K562 (cell line): ENCODE data around the gene ST6GALNAC3. TPM values are rescaled to one million over a fixed set of nuclear protein-coding genes. Genes with fewer than 3 reads are reported as not detected.

Experiments used
- ATAC-seq: fragments of 200-7000 bp; cut with Tn5 transposase; 3 replicates; pipeline ENCODE4 v1.9.1; 2020; ENCODE audit warnings: moderate library complexity
- BruUV-seq: library from RNA; stranded (reverse); fragments of 400-500 nt; replicated peaks from 2 replicates; lab custom pipeline; 2021; lab: Mats Ljungman, UMichigan
- CTCF ChIA-PET: fragments of 300-600 bp; formaldehyde crosslinking; extraction: SDS; loops from one replicate; lab custom pipeline; 2021; ENCODE audit warnings: low intra/inter-chr PET ratio; lab: Yijun Ruan, JAX
- POLR2A ChIA-PET: fragments of 300-600, 350-650 bp; sonication (Branson Sonifier 250); formaldehyde crosslinking; extraction: SDS; loops from one replicate; lab custom pipeline; 2021; ENCODE audit warnings: antibody characterized with exemption, inconsistent platforms; lab: Yijun Ruan, JAX
- DNase-seq, 4 experiments: peaks; one replicate each; pipeline versions ENCODE4 v3.0.0 to v3.0.0-alpha.2; 2011 to 2018; ENCODE audit warnings: low spot score in 3 of 4, mixed read lengths in 3 of 4; ENCODE audit errors: extremely low read depth in 1 of 4
- FAIRE-seq: peaks from 2 replicates; lab custom pipeline; 2011; peaks lifted over from hg19 to GRCh38; lab: Jason Lieb, UNC
- H2AFZ ChIP-seq: 2 replicates; pipeline ENCODE4 v1.6.0; 2011; ENCODE audit warnings: low read depth, low read length, control low read depth, inconsistent platforms
- H3K27ac ChIP-seq: fragments of 200-600 bp; 3 replicates; pipeline ENCODE4 v1.8.0; 2011; ENCODE audit warnings: low read depth, mild to moderate bottlenecking, control low read depth, inconsistent platforms, low read length, moderate library complexity, mixed read lengths; ENCODE audit errors: extremely low read depth
- H3K27me3 ChIP-seq, 2 experiments: fragments of 300-600 bp in 1 of 2; 2 replicates in 1 of 2; 3 replicates in 1 of 2; pipeline versions ENCODE4 v1.6.0 to v1.8.0; 2011; ENCODE audit warnings: inconsistent platforms in 2 of 2, low read length in 2 of 2, mild to moderate bottlenecking in 1 of 2, mixed read lengths in 1 of 2, moderate library complexity in 1 of 2; ENCODE audit not compliant: control insufficient read depth in 2 of 2, insufficient read depth in 2 of 2
- H3K36me3 ChIP-seq: fragments of 300-600 bp; 3 replicates; pipeline ENCODE4 v1.8.0; 2011; ENCODE audit warnings: mild to moderate bottlenecking, low read length, inconsistent platforms; ENCODE audit not compliant: control insufficient read depth, insufficient read depth
- H3K4me1 ChIP-seq, 2 experiments: fragments of 200-600 bp in 1 of 2; replicated peaks in 1 of 2; 2 replicates in 1 of 2; 3 replicates in 1 of 2; pipeline versions ENCODE4 v1.5.1 to v1.8.0; 2011; ENCODE audit warnings: inconsistent platforms in 2 of 2, low read length in 2 of 2, mild to moderate bottlenecking in 1 of 2, mixed read lengths in 1 of 2, moderate library complexity in 1 of 2; ENCODE audit not compliant: control insufficient read depth in 2 of 2, insufficient read depth in 2 of 2
- H3K4me2 ChIP-seq: 2 replicates; pipeline ENCODE4 v1.6.1; 2011; ENCODE audit warnings: low read length, control low read depth, inconsistent platforms, mixed read lengths; ENCODE audit not compliant: insufficient read depth
- H3K4me3 ChIP-seq: fragments of 200-600 bp; sonication (generic), shearing (Covaris generic); 2 replicates; pipeline ENCODE4 v1.5.1; 2016; ENCODE audit warnings: control low read depth, inconsistent platforms
- H3K79me2 ChIP-seq: fragments of 200-600 bp; 3 replicates; pipeline ENCODE4 v1.8.0; 2011; ENCODE audit warnings: low read length, inconsistent platforms; ENCODE audit not compliant: control insufficient read depth, insufficient read depth
- H3K9ac ChIP-seq, 2 experiments: 2 replicates each; pipeline versions ENCODE4 v1.6.0 to v1.6.1; 2011; ENCODE audit warnings: low read depth in 2 of 2, low read length in 2 of 2, control low read depth in 1 of 2, inconsistent platforms in 1 of 2, mild to moderate bottlenecking in 1 of 2, mixed read lengths in 1 of 2; ENCODE audit not compliant: insufficient read depth in 1 of 2
- H3K9me1 ChIP-seq: one replicate; pipeline ENCODE4 v1.6.0; 2011; ENCODE audit warnings: inconsistent platforms, mild to moderate bottlenecking, low read length, moderate library complexity; ENCODE audit not compliant: control insufficient read depth, insufficient read depth
- H3K9me3 ChIP-seq: replicated peaks from 2 replicates; pipeline ENCODE4 v1.5.1; 2011; ENCODE audit warnings: low read depth, low read length, inconsistent platforms; ENCODE audit not compliant: control insufficient read depth, insufficient read depth
- H4K20me1 ChIP-seq: replicated peaks from 2 replicates; pipeline ENCODE4 v1.6.1; 2011; ENCODE audit warnings: low read length, inconsistent platforms, mixed read lengths; ENCODE audit not compliant: control insufficient read depth, insufficient read depth
- BMI1 ChIP-seq: fragments of 150-350 bp; IDR thresholded peaks from 2 replicates; pipeline ENCODE4 v1.6.1; 2014; ENCODE audit warnings: low read length
- EHMT2 ChIP-seq: fragments of 450-650 bp; IDR thresholded peaks from 2 replicates; pipeline ENCODE4 v1.6.1; 2018; ENCODE audit warnings: antibody characterized with exemption
- ETS2 ChIP-seq: IDR thresholded peaks from 2 replicates; pipeline ENCODE4 v1.6.1; 2016; ENCODE audit warnings: borderline replicate concordance, missing genetic modification characterization, mild to moderate bottlenecking, moderate library complexity, missing compliant biosample characterization; ENCODE audit not compliant: poor library complexity, severe bottlenecking
- HDAC1 ChIP-seq, 2 experiments: fragments of 450-650 bp; IDR thresholded peaks; 2 replicates each; pipeline ENCODE4 v1.6.1; 2016 to 2017; ENCODE audit warnings: inconsistent platforms in 1 of 2, mild to moderate bottlenecking in 1 of 2, moderate library complexity in 1 of 2
- LEF1 ChIP-seq: fragments of 450-650 bp; IDR thresholded peaks from 2 replicates; pipeline ENCODE4 v1.6.1; 2016; ENCODE audit warnings: mild to moderate bottlenecking
- MED1 ChIP-seq: sonication (generic); formaldehyde crosslinking; IDR thresholded peaks from 2 replicates; pipeline ENCODE4 v1.8.1; 2023; ENCODE audit warnings: missing genetic modification reagents, borderline replicate concordance
- NFIX ChIP-seq: fragments of 250-450 bp; sonication (Bioruptor Pico); IDR thresholded peaks from 2 replicates; pipeline ENCODE4 v1.4.0; 2020; ENCODE audit warnings: low read depth, mild to moderate bottlenecking, moderate library complexity
- NR2F6 ChIP-seq: fragments of 450-650 bp; formaldehyde crosslinking; IDR thresholded peaks from 2 replicates; pipeline ENCODE4 v1.4.0; 2020; ENCODE audit warnings: mild to moderate bottlenecking
- NR3C1 ChIP-seq: sonication (generic); formaldehyde crosslinking; IDR thresholded peaks from 2 replicates; pipeline ENCODE4 v1.8.1; 2022; ENCODE audit warnings: missing genetic modification reagents
- SRSF7 ChIP-seq: fragments of 200-400 bp; formaldehyde crosslinking; optimal IDR thresholded peaks from 2 replicates; pipeline ENCODE3; 2017; ENCODE audit warnings: mild to moderate bottlenecking, low read depth, low read length
- ZEB2 ChIP-seq: fragments of 450-650 bp; IDR thresholded peaks from 2 replicates; pipeline ENCODE4 v1.6.1; 2016
- ZNF133 ChIP-seq: fragments of 250-450 bp; sonication (Bioruptor Pico); IDR thresholded peaks from 2 replicates; pipeline ENCODE4 v1.4.0; 2020; ENCODE audit warnings: mild to moderate bottlenecking
- ZNF3 ChIP-seq: fragments of 250-450 bp; sonication (Bioruptor Pico); IDR thresholded peaks from 2 replicates; pipeline ENCODE4 v1.5.0; 2021; ENCODE audit warnings: mild to moderate bottlenecking, moderate library complexity
- ZNF589 ChIP-seq: fragments of 200-800 bp; sonication (Bioruptor generic); IDR thresholded peaks from 2 replicates; pipeline ENCODE4 v1.6.1; 2016; ENCODE audit warnings: low read depth, missing genetic modification characterization, missing compliant biosample characterization
- WGBS: fragments of 100-300 bp; shearing (Covaris generic); methylation state at CpG from one replicate; pipeline ENCODE4 v1.1.6; 2016; ENCODE audit warnings: low coverage, mixed read lengths; ENCODE audit not compliant: insufficient coverage; ENCODE audit errors: missing lambda C conversion rate; 5-methylcytosine and 5-hydroxymethylcytosine counted together
- in situ Hi-C: fragments of 300-500 bp; cut with MboI; formaldehyde crosslinking; loops from 4 replicates; pipeline ENCODE4 v1.15.0; 2018; ENCODE audit warnings: inconsistent platforms, mixed read lengths
- intact Hi-C: fragments of 100-400 bp; cut with micrococcal nuclease; formaldehyde crosslinking; loops from 2 replicates; pipeline ENCODE4 v1.14.2; 2022
- polyA plus RNA-seq, 8 experiments: library from polyadenylated mRNA; depleted of rRNA in 4 of 8; stranded (reverse) in 5 of 8; unstranded in 3 of 8; fragments of >200 nt; fragmentation: Nextera tagmentation in 2 of 8; fragmentation: Illumina TruSeq in 1 of 8; extraction: Ambion mirVana in 2 of 8; extraction: Trizol in 1 of 8; gene quantifications; 2 replicates each; pipeline versions ENCODE4 v1.2.1 to v1.2.3, GENCODE V29; 2011 to 2014; ENCODE audit warnings: inconsistent platforms in 1 of 8, missing spikeins in 1 of 8
- total RNA-seq, 7 experiments: library from RNA; depleted of rRNA in 6 of 7; stranded (reverse); fragments of >200 nt in 6 of 7; fragmentation: Illumina TruSeq in 2 of 7; extraction: Trizol in 2 of 7; gene quantifications; 2 replicates each; pipeline versions ENCODE4 v1.2.1 to v1.2.3, GENCODE V29; 2011 to 2021; ENCODE audit warnings: low replicate concordance in 1 of 7
- TF ChIP-seq, protein P1 (sequence below): fragments of 250-450 bp; sonication (Bioruptor Pico); IDR thresholded peaks from 2 replicates; pipeline ENCODE4 v1.5.1; 2021; ENCODE audit warnings: mild to moderate bottlenecking
- TF ChIP-seq, protein P2 (sequence below): sonication (generic); formaldehyde crosslinking; IDR thresholded peaks from 2 replicates; pipeline ENCODE4 v1.8.1; 2022; ENCODE audit warnings: missing genetic modification reagents
- TF ChIP-seq, protein P3 (sequence below): fragments of 450-650 bp; conservative IDR thresholded peaks from 2 replicates; pipeline ENCODE4 v1.6.1; 2016; ENCODE audit warnings: missing genetic modification characterization, low read depth, mild to moderate bottlenecking, control low read depth, missing compliant biosample characterization
- TF ChIP-seq, protein P4 (sequence below): fragments of 250-450 bp; sonication (Bioruptor Pico); IDR thresholded peaks from 2 replicates; pipeline ENCODE4 v1.8.0; 2022; ENCODE audit warnings: inconsistent platforms

Gene ST6GALNAC3
- total and polyA plus RNA-seq, 9 of the 15 experiments (the other 6 are each of a cell fraction or from before 2014, with no cell fraction given): 0.04 to 0.29 (median 0.18) TPM; not detected in 6

DNA sequence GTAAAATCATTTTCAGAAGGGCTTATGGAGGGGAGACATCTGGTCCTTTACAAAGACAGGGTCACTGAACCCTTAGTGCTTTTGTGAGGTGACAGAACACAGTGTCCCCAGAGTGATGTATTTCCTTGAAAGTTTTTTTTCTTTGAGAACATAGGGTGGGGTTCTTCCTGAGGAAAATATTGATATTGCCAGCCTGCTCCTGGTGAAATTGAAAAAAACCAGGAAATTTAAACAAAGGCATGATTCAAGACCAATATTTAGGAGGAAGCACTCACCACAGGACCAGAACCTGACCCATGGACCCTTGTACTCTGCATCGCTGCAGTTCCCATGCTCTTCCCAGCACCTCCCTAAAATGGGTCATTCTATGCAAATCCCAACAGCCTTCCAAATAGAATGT is 63.7 kb downstream of the ST6GALNAC3 start (continued):
- TF ChIP-seq, protein P1, sequence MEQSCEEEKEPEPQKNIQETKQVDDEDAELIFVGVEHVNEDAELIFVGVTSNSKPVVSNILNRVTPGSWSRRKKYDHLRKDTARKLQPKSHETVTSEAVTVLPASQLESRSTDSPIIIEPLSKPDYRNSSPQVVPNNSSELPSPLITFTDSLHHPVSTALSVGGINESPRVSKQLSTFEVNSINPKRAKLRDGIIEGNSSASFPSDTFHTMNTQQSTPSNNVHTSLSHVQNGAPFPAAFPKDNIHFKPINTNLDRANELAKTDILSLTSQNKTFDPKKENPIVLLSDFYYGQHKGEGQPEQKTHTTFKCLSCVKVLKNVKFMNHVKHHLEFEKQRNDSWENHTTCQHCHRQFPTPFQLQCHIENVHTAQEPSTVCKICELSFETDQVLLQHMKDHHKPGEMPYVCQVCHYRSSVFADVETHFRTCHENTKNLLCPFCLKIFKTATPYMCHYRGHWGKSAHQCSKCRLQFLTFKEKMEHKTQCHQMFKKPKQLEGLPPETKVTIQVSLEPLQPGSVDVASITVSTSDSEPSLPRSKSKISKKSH (CRISPR knock-in tag): no peak
- TF ChIP-seq NR2F6 (CRISPR knock-in tag) (no peak), NR3C1 (CRISPR knock-in tag) (no peak)
- TF ChIP-seq, protein P2, sequence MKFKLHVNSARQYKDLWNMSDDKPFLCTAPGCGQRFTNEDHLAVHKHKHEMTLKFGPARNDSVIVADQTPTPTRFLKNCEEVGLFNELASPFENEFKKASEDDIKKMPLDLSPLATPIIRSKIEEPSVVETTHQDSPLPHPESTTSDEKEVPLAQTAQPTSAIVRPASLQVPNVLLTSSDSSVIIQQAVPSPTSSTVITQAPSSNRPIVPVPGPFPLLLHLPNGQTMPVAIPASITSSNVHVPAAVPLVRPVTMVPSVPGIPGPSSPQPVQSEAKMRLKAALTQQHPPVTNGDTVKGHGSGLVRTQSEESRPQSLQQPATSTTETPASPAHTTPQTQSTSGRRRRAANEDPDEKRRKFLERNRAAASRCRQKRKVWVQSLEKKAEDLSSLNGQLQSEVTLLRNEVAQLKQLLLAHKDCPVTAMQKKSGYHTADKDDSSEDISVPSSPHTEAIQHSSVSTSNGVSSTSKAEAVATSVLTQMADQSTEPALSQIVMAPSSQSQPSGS (CRISPR knock-in tag): no peak
- TF ChIP-seq, protein P3, sequence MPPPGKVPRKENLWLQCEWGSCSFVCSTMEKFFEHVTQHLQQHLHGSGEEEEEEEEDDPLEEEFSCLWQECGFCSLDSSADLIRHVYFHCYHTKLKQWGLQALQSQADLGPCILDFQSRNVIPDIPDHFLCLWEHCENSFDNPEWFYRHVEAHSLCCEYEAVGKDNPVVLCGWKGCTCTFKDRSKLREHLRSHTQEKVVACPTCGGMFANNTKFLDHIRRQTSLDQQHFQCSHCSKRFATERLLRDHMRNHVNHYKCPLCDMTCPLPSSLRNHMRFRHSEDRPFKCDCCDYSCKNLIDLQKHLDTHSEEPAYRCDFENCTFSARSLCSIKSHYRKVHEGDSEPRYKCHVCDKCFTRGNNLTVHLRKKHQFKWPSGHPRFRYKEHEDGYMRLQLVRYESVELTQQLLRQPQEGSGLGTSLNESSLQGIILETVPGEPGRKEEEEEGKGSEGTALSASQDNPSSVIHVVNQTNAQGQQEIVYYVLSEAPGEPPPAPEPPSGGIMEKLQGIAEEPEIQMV: no peak

DNA sequence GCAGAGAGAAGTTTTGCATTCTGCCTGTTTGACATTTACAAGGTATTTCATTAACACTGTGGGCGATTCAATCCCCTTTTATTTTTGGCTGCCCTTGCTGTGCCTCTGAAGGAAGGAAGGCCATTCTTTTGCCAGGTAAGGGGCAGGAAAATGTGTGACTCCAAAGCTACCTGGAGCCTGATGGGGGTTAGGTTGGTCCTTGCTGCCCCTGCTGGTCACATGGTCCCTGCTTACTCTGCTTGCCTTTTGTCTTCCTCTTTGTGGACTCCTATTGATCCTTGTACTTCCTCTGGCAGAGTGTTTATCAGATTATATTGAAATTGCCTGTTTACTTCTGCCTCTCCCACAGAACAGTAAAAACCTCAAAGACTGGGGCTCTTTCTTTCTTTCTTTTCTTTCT is 65.7 kb downstream of the ST6GALNAC3 start:
- ATAC-seq (no peak), DNase-seq (no peak), FAIRE-seq (no peak)
- in situ Hi-C loops (no loop called here), intact Hi-C loops (no loop called here)
- no TSS peak for BruUV-seq
- Histone ChIP-seq H3K4me2 (no peak overlapping the region), H3K36me3 (no peaks in the 10 kb centered on the region), H3K4me3 (no peak overlapping the region), H3K27ac (no peak overlapping the region), H3K27me3 (no peaks in the 10 kb centered on the region; a peak in 1 of 5 replicates), H3K79me2 (no peaks in the 10 kb centered on the region), H3K9me1 (no peaks in the 10 kb centered on the region), H3K9me3 (no peaks in the 10 kb centered on the region), H4K20me1 (no peaks in the 10 kb centered on the region), H2AFZ (no peak overlapping the region), H3K4me1 (no peaks in the 10 kb centered on the region), H3K9ac (no peak overlapping the region)
- WGBS: 0% methylated on average over 1 of the region's 1 CpG
- CTCF ChIA-PET: no interaction called here
- POLR2A ChIA-PET: no interaction called here
- TF ChIP-seq BMI1: no peak
- no peak for TF ChIP-seq ZNF133
- no peak for TF ChIP-seq EHMT2
- TF ChIP-seq ZEB2: no peak
- no peak for TF ChIP-seq MED1 (CRISPR knock-in tag)
- TF ChIP-seq LEF1: no peak
- no peak for TF ChIP-seq ZNF589
- TF ChIP-seq SRSF7: no peak
- no peak for TF ChIP-seq ZNF3 (CRISPR knock-in tag)
- TF ChIP-seq HDAC1 (IDR thresholded peaks at IDR 0.05): no peak
- TF ChIP-seq NFIX (CRISPR knock-in tag): no peak
- no peak for TF ChIP-seq ETS2
- TF ChIP-seq, protein P4, sequence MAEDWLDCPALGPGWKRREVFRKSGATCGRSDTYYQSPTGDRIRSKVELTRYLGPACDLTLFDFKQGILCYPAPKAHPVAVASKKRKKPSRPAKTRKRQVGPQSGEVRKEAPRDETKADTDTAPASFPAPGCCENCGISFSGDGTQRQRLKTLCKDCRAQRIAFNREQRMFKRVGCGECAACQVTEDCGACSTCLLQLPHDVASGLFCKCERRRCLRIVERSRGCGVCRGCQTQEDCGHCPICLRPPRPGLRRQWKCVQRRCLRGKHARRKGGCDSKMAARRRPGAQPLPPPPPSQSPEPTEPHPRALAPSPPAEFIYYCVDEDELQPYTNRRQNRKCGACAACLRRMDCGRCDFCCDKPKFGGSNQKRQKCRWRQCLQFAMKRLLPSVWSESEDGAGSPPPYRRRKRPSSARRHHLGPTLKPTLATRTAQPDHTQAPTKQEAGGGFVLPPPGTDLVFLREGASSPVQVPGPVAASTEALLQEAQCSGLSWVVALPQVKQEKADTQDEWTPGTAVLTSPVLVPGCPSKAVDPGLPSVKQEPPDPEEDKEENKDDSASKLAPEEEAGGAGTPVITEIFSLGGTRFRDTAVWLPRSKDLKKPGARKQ (CRISPR knock-in tag): no peak
